Measurements from ENCODE around the gene BLCAP.
A peak's percentile ranks its signal among the peaks of the same experiment; 100 is the strongest.

BLCAP gene

GRCh38 chr20:37533154-37533715, 5.6 kb upstream of the BLCAP start:
- WGBS (ENCODE audit: extremely low coverage, insufficient coverage, low lambda C conversion rate) = no CpG with 5 or more reads among the region's 2 CpGs
- Histone ChIP-seq H2BK5ac (ENCODE audit: low read length) (no peak overlapping the region), H3K23ac (ENCODE audit: low read length) (no peak overlapping the region), H3K4me3 (ENCODE audit: low read length) (no peak overlapping the region), H3K4me2 (ENCODE audit: low read length) (no peak overlapping the region), H4K5ac (ENCODE audit: low read length) (no peak overlapping the region), H2BK15ac (replicated peaks; ENCODE audit: low read depth) (no peak overlapping the region), H3K9ac (ENCODE audit: low read length) (no peak overlapping the region), H3K27me3 (ENCODE audit: insufficient read depth, low read length, poor library complexity) (no peaks in the 10 kb centered on the region), H4K8ac (ENCODE audit: low read depth, low read length) (no peak overlapping the region), H3K79me1 (ENCODE audit: low read length) (no peaks in the 10 kb centered on the region), H3K36me3 (ENCODE audit: control insufficient read depth, insufficient read depth, low read length) (no peaks in the 10 kb centered on the region), H3K79me2 (ENCODE audit: control insufficient read depth, insufficient read depth, low read length) (no peaks in the 10 kb centered on the region), H3K4ac (ENCODE audit: low read depth, low read length) (no peak overlapping the region), H3K4me1 (ENCODE audit: control insufficient read depth, low read depth, low read length) (no peaks in the 10 kb centered on the region), H3K27ac (ENCODE audit: low read depth, low read length) (no peak overlapping the region), H2AK5ac (ENCODE audit: low read length) (no peak overlapping the region), H2BK120ac (ENCODE audit: low read depth, low read length) (no peak overlapping the region), H3K18ac (ENCODE audit: low read length) (no peak overlapping the region), H3K56ac (ENCODE audit: low read length) (no peak overlapping the region)
- DNase-seq = no peak

DNA sequence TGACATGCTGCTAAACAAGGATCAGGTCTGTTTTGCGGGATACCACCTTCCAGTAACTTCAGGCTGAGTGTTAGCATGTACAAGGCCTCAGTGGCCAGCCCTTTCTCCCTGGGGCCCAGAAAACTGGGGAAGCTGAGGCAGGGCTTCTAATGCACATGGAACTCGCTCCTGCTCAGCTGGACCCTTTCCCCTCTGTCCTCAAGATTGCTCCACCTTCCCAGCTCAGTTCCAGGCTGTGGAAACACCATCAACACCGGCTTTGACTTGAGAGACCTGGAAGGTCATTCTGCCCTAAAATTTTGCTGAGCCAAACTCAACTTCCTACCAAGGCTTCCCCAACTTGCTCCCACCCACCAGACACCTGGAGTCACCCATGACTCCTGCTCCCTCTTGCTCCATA, 4.2 kb upstream of the BLCAP start:
- Histone ChIP-seq H3K9ac (ENCODE audit: low read length) (no peak overlapping the region), H2BK15ac (replicated peaks; ENCODE audit: low read depth) (no peak overlapping the region), H2BK5ac (ENCODE audit: low read length) (no peak overlapping the region), H3K27me3 (ENCODE audit: insufficient read depth, low read length, poor library complexity) (no peaks in the 10 kb centered on the region), H3K56ac (ENCODE audit: low read length) (no peak overlapping the region), H2AK5ac (ENCODE audit: low read length) (no peak overlapping the region), H3K4me3 (ENCODE audit: low read length) (no peak overlapping the region), H4K5ac (ENCODE audit: low read length) (no peak overlapping the region), H3K23ac (ENCODE audit: low read length) (no peak overlapping the region), H3K4me1 (ENCODE audit: control insufficient read depth, low read depth, low read length) (no peaks in the 10 kb centered on the region), H3K27ac (ENCODE audit: low read depth, low read length) (no peak overlapping the region), H3K36me3 (ENCODE audit: control insufficient read depth, insufficient read depth, low read length) (no peaks in the 10 kb centered on the region), H3K79me2 (ENCODE audit: control insufficient read depth, insufficient read depth, low read length) (peaks cover 7% of the 10 kb centered on the region), H3K4ac (ENCODE audit: low read depth, low read length) (no peak overlapping the region), H3K4me2 (ENCODE audit: low read length) (no peak overlapping the region), H4K8ac (ENCODE audit: low read depth, low read length) (no peak overlapping the region), H3K18ac (ENCODE audit: low read length) (no peak overlapping the region), H3K79me1 (ENCODE audit: low read length) (peaks cover 2% of the 10 kb centered on the region), H2BK120ac (ENCODE audit: low read depth, low read length) (no peak overlapping the region)
- DNase-seq = no peak
- WGBS (ENCODE audit: extremely low coverage, insufficient coverage, low lambda C conversion rate) = no CpG with 5 or more reads among the region's 3 CpGs

DNA sequence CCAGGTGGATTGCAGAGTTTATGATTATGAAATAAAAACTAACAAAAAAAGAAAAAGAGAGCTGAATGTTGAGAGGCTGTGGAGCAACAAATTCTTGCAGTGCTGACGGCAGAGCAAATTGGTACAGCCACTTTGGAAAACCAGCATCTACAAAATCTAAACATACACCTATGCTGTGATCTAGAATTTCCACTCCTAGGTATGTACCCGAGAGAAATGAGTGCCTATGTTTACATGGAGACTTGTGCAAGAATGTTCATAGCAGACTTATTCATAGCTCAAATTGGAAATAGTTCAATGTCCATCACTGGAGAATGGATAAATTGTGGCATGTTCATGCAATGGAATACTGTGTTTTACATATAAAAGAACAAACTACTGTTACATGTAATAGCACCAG, 3.0 kb upstream of the BLCAP start:
- H3K9ac ChIP-seq (ENCODE audit: low read length) = no peak overlapping the region
- H3K4me1 ChIP-seq (ENCODE audit: control insufficient read depth, low read depth, low read length) = peaks cover 3% of the 10 kb centered on the region
- no peak overlapping the region for H4K5ac ChIP-seq (ENCODE audit: low read length)
- no peak overlapping the region for H3K4me3 ChIP-seq (ENCODE audit: low read length)
- no peak overlapping the region for H3K56ac ChIP-seq (ENCODE audit: low read length)
- no CpG with 5 or more reads among the region's 2 CpGs for WGBS (ENCODE audit: extremely low coverage, insufficient coverage, low lambda C conversion rate)
- H3K23ac ChIP-seq (ENCODE audit: low read length) = no peak overlapping the region
- peaks cover 14% of the 10 kb centered on the region for H3K79me2 ChIP-seq (ENCODE audit: control insufficient read depth, insufficient read depth, low read length)
- H2BK15ac ChIP-seq (replicated peaks; ENCODE audit: low read depth) = no peak overlapping the region
- no peak overlapping the region for H2BK120ac ChIP-seq (ENCODE audit: low read depth, low read length)
- peaks cover 7% of the 10 kb centered on the region for H3K79me1 ChIP-seq (ENCODE audit: low read length)
- H4K8ac ChIP-seq (ENCODE audit: low read depth, low read length) = no peak overlapping the region
- no peaks in the 10 kb centered on the region for H3K36me3 ChIP-seq (ENCODE audit: control insufficient read depth, insufficient read depth, low read length)
- H3K18ac ChIP-seq (ENCODE audit: low read length) = no peak overlapping the region
- no peak overlapping the region for H3K4me2 ChIP-seq (ENCODE audit: low read length)
- no peak for DNase-seq
- no peak overlapping the region for H2AK5ac ChIP-seq (ENCODE audit: low read length)
- no peak overlapping the region for H3K4ac ChIP-seq (ENCODE audit: low read depth, low read length)
- no peak overlapping the region for H2BK5ac ChIP-seq (ENCODE audit: low read length)
- H3K27me3 ChIP-seq (ENCODE audit: insufficient read depth, low read length, poor library complexity) = no peaks in the 10 kb centered on the region
- no peak overlapping the region for H3K27ac ChIP-seq (ENCODE audit: low read depth, low read length)

GRCh38 chr20:37529968-37530600, 2.4 kb upstream of the BLCAP start:
- DNase-seq = no peak
- Histone ChIP-seq H3K18ac (ENCODE audit: low read length) (no peak overlapping the region), H4K8ac (ENCODE audit: low read depth, low read length) (no peak overlapping the region), H3K4me1 (ENCODE audit: control insufficient read depth, low read depth, low read length) (peaks cover 8% of the 10 kb centered on the region), H3K9ac (ENCODE audit: low read length) (no peak overlapping the region), H3K56ac (ENCODE audit: low read length) (no peak overlapping the region), H3K79me1 (ENCODE audit: low read length) (peaks cover 12% of the 10 kb centered on the region), H3K27me3 (ENCODE audit: insufficient read depth, low read length, poor library complexity) (no peaks in the 10 kb centered on the region), H3K4me3 (ENCODE audit: low read length) (no peak overlapping the region), H3K4me2 (ENCODE audit: low read length) (no peak overlapping the region), H3K79me2 (ENCODE audit: control insufficient read depth, insufficient read depth, low read length) (peaks cover 20% of the 10 kb centered on the region), H4K5ac (ENCODE audit: low read length) (no peak overlapping the region), H2BK15ac (replicated peaks; ENCODE audit: low read depth) (no peak overlapping the region), H2BK120ac (ENCODE audit: low read depth, low read length) (no peak overlapping the region), H3K36me3 (ENCODE audit: control insufficient read depth, insufficient read depth, low read length) (no peaks in the 10 kb centered on the region), H3K23ac (ENCODE audit: low read length) (no peak overlapping the region), H3K27ac (ENCODE audit: low read depth, low read length) (no peak overlapping the region), H2BK5ac (ENCODE audit: low read length) (no peak overlapping the region), H2AK5ac (ENCODE audit: low read length) (no peak overlapping the region), H3K4ac (ENCODE audit: low read depth, low read length) (no peak overlapping the region)
- no CpG with 5 or more reads among the region's 10 CpGs for WGBS (ENCODE audit: extremely low coverage, insufficient coverage, low lambda C conversion rate)

GRCh38 chr20:37529214-37529967, 1.7 kb upstream of the BLCAP start:
- H3K23ac ChIP-seq (ENCODE audit: low read length) = no peak overlapping the region
- no peak overlapping the region for H3K4me3 ChIP-seq (ENCODE audit: low read length)
- no peak for DNase-seq

More at GRCh38 chr20:37529214-37529967, 1.7 kb upstream of the BLCAP start:
- H3K56ac ChIP-seq (ENCODE audit: low read length) = peak overlapping the region; percentile 94
- H3K4me2 ChIP-seq (ENCODE audit: low read length) = no peak overlapping the region
- peaks cover 15% of the 10 kb centered on the region for H3K79me1 ChIP-seq (ENCODE audit: low read length)
- peaks cover 8% of the 10 kb centered on the region for H3K4me1 ChIP-seq (ENCODE audit: control insufficient read depth, low read depth, low read length)
- no peak overlapping the region for H3K18ac ChIP-seq (ENCODE audit: low read length)
- WGBS (ENCODE audit: extremely low coverage, insufficient coverage, low lambda C conversion rate) = no CpG with 5 or more reads among the region's 8 CpGs
- H4K5ac ChIP-seq (ENCODE audit: low read length) = no peak overlapping the region
- H4K8ac ChIP-seq (ENCODE audit: low read depth, low read length) = no peak overlapping the region
- H3K36me3 ChIP-seq (ENCODE audit: control insufficient read depth, insufficient read depth, low read length) = no peaks in the 10 kb centered on the region
- no peak overlapping the region for H2BK5ac ChIP-seq (ENCODE audit: low read length)
- no peak overlapping the region for H3K4ac ChIP-seq (ENCODE audit: low read depth, low read length)
- H2BK120ac ChIP-seq (ENCODE audit: low read depth, low read length) = no peak overlapping the region
- H2BK15ac ChIP-seq (replicated peaks; ENCODE audit: low read depth) = no peak overlapping the region
- no peak overlapping the region for H2AK5ac ChIP-seq (ENCODE audit: low read length)
- no peak overlapping the region for H3K27ac ChIP-seq (ENCODE audit: low read depth, low read length)
- peak overlapping the region; percentile 6 for H3K9ac ChIP-seq (ENCODE audit: low read length)
- no peaks in the 10 kb centered on the region for H3K27me3 ChIP-seq (ENCODE audit: insufficient read depth, low read length, poor library complexity)
- H3K79me2 ChIP-seq (ENCODE audit: control insufficient read depth, insufficient read depth, low read length) = peaks cover 27% of the 10 kb centered on the region
